Measurements from ENCODE around the gene PARVB.
"Not testable (repeated sequence)": the region's sequence is repeated elsewhere in the genome, so short reads cannot be mapped to it uniquely, and the experiment has no call there.

PARVB gene

GRCh38 chr22:44092636-44093220, 68.6 kb downstream of the PARVB start:
- no peak for DNase-seq
- intact Hi-C loops (cut with DNase I), result no loop called here

- no peak for DNase-seq
- intact Hi-C loops (cut with DNase I), result no loop called here
Measured at GRCh38 chr22:44093791-44094190, 69.7 kb downstream of the PARVB start.

GRCh38 chr22:44094751-44095302, 70.7 kb downstream of the PARVB start:
- intact Hi-C loops (cut with DNase I), result no loop called here
- no peak for DNase-seq

- DNase-seq, result no peak
- intact Hi-C loops (cut with DNase I), result no loop called here
Measured at GRCh38 chr22:44096736-44097135, 72.6 kb downstream of the PARVB start.

- intact Hi-C loops (cut with DNase I), result no loop called here
- no peak for DNase-seq
Measured at GRCh38 chr22:44097263-44098020, 73.3 kb downstream of the PARVB start.

- intact Hi-C loops (cut with DNase I), result no loop called here
- no peak for DNase-seq
Measured at GRCh38 chr22:44098021-44098739, 74.1 kb downstream of the PARVB start.

- intact Hi-C loops (cut with DNase I), result no loop called here
- DNase-seq, result no peak
Measured at GRCh38 chr22:44098966-44099530, 74.9 kb downstream of the PARVB start.

GRCh38 chr22:44099696-44100095, 75.6 kb downstream of the PARVB start:
- DNase-seq, result no peak
- intact Hi-C loops (cut with DNase I), result no loop called here

GRCh38 chr22:44100411-44100810, 76.3 kb downstream of the PARVB start:
- intact Hi-C loops (cut with DNase I), result no loop called here
- DNase-seq, result no peak

GRCh38 chr22:44102121-44102520, 78.0 kb downstream of the PARVB start:
- DNase-seq, result no peak
- intact Hi-C loops (cut with DNase I), result no loop called here

GRCh38 chr22:44102856-44103255, 78.8 kb downstream of the PARVB start:
- intact Hi-C loops (cut with DNase I), result no loop called here
- no peak for DNase-seq

- intact Hi-C loops (cut with DNase I), result no loop called here
Measured at GRCh38 chr22:44103735-44104480, 79.8 kb downstream of the PARVB start.

GRCh38 chr22:44107340-44107739, 83.2 kb downstream of the PARVB start:
- DNase-seq, result no peak
- intact Hi-C loops (cut with DNase I), result no loop called here

More at GRCh38 chr22:44103735-44104480, 79.8 kb downstream of the PARVB start:
- DNase-seq, result no peak

GRCh38 chr22:44108076-44108475, 84.0 kb downstream of the PARVB start:
- intact Hi-C loops (cut with DNase I), result no loop called here
- DNase-seq, result no peak

GRCh38 chr22:44108806-44109385, 84.8 kb downstream of the PARVB start:
- DNase-seq, result no peak
- intact Hi-C loops (cut with DNase I), result no loop called here

GRCh38 chr22:44109416-44109815, 85.3 kb downstream of the PARVB start:
- intact Hi-C loops (cut with DNase I), result no loop called here
- no peak for DNase-seq

- intact Hi-C loops (cut with DNase I); DNase-seq: not testable (repeated sequence)
Measured at GRCh38 chr22:44110656-44111055, 86.6 kb downstream of the PARVB start.

GRCh38 chr22:44111562-44112155, 87.6 kb downstream of the PARVB start:
- DNase-seq, result no peak
- intact Hi-C loops (cut with DNase I), result no loop called here

All from head of caudate nucleus (tissue), 42 donors.